GM19452 (cell line): ENCODE data around the gene ZNF761.
"Not testable (repeated sequence)": the region's sequence is repeated elsewhere in the genome, so short reads cannot be mapped to it uniquely, and the experiment has no call there.

Experiments
- ATAC-seq: cut with Tn5 transposase; IDR thresholded peaks from one replicate; pipeline ENCODE4 v1.9.1; 2021; ENCODE audit not compliant: unreplicated experiment

The ZNF761 gene

GRCh38 chr19:53455828-53456227 is 24.0 kb downstream of the ZNF761 start:
- no peak for ATAC-seq

DNA sequence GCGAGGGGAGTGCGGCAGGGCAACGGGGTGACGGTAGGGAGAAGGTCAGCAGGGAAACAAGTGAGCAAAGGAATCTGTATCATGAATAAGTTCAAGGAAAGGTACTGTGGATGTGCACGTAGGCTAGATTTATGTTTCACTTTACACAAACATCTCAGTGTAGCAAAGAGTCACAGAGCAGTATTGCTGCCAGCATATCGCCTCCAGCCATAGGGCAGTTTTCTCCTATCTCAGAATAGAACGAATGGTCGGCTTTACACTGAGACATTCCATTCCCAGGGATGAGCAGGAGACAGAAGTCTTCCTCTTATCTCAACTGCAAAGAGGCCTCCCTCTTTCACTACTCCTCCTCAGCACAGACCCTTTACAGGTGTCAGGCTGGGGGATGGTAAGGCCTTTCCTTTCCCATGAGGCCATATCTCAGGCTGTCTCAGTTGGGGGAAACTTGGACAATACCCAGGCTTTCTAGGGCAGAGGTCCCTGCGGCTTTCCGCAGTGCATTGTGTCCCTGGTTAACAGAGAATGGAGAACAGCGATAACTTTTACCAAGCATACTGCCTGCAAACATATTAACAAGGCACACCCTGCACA is 28.4 kb downstream of the ZNF761 start:
- ATAC-seq = not testable (repeated sequence)

DNA sequence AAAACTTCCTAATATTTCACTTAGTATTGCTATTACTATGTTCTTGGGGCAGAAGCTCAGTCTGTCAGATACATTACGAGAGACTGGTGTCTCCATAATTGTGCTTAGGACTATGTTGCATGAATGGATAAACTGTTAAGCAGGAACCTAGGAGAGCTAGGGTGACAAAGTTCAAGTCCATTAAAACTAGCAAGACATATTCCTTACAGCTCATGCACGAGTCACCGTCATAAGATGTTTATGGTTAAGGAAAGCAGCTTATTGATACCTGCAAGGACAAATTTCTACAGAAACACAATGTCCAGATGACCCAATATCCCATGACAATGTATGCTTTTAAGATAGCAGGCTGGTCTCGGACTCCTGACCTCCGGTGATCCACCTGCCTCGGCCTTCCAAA is 30.1 kb downstream of the ZNF761 start:
- ATAC-seq = no peak

GRCh38 chr19:53462861-53463260 is 31.1 kb downstream of the ZNF761 start:
- no peak for ATAC-seq

- ATAC-seq = no peak
Measured at GRCh38 chr19:53463263-53463662, 31.5 kb downstream of the ZNF761 start.

- peak; percentile 28 for ATAC-seq
Measured at GRCh38 chr19:53466726-53467484, 35.1 kb downstream of the ZNF761 start.

DNA sequence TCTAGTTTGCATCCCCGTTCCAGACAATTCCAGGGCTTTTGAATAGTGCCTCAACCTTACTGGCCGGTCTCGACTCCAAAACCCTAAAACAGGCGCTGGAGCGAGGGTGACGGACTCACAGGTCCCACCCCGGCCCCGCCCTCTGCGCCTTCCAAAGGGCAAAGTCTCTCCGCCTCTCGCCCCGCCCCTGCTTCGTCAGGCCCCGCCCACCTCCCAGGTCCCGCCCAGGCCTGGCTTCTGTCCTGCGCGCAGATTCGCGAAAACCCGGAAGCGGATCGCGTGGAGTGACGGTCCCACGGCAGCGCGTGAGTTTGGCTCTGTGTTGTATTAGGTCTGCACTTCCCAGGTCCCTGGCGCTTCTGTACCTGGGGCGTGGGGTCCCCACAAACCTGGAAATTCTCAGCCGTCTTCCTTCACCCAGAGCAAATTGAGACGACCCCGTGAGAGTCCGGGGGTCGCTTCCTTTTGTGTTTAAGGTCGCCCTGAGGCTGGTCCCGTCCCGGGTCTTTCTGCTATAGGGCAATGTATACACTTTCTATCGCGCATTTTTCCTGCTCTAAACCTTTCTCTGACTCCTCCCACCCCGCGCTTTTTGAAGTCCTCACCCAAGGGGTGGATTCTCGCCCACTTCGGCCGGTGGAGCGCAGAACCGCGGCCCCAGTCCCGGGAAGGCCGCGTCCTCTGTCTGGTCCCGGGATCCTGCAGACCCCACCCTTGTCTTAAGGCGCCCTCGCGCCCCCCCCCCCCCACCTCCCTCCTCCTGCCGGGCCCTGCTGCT is 35.9 kb downstream of the ZNF761 start, which contains the start of gene ZNF813:
ZNF813 (plus strand) TSS at position 249 of the 778 bp plus-strand sequence. CDS start 16,090 bp downstream, outside the sequence.
- ATAC-seq = peak; percentile 95

GRCh38 chr19:53468628-53469027 is 36.8 kb downstream of the ZNF761 start:
- ATAC-seq = not testable (repeated sequence)

GRCh38 chr19:53471916-53472315 is 40.1 kb downstream of the ZNF761 start:
- no peak for ATAC-seq

DNA sequence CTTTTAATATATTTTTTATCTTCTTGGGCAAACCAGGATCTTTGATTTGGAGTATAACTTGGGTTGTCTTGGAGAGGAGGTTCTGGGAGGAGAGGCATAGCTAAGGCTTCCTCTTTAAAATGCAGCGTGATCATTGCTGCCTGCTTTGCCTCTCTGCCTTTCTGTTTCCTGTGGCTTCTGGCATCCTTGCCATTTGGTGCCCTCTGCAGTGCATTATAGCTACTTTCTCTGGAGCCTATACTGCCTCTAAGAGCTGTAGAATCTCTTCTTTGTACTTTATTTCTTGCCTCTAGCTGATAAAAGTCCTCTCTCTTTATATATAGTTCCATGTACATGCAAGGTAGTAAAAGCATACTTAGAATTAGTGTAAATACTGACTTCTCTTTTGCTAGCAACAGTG is 43.0 kb downstream of the ZNF761 start:
- ATAC-seq = not testable (repeated sequence)

DNA sequence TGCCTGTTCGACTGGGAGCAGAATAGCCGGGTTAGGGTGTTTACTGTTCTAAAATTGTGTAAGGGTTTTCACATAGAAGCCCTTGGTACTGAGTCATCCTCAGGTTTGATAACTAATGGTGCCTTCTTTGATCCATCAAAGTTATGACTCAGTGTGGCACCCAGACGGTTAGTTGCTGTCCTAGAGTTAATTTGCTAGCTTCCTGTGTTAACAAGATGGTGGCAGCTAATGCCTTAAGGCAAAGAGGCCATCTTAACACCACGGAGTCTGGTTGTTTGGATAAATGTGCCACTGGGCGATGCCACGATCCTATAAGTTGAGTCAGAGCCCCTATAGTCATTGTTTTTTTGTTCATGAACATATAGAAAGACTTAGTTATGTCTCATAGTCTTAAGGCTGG is 43.7 kb downstream of the ZNF761 start:
- not testable (repeated sequence) for ATAC-seq

GRCh38 chr19:53483751-53484150 is 52.0 kb downstream of the ZNF761 start:
- ATAC-seq = not testable (repeated sequence)

GRCh38 chr19:53485046-53486004 is 53.5 kb downstream of the ZNF761 start:
- ATAC-seq = no peak

- ATAC-seq = no peak
Measured at GRCh38 chr19:53492153-53492552, 60.4 kb downstream of the ZNF761 start.

DNA sequence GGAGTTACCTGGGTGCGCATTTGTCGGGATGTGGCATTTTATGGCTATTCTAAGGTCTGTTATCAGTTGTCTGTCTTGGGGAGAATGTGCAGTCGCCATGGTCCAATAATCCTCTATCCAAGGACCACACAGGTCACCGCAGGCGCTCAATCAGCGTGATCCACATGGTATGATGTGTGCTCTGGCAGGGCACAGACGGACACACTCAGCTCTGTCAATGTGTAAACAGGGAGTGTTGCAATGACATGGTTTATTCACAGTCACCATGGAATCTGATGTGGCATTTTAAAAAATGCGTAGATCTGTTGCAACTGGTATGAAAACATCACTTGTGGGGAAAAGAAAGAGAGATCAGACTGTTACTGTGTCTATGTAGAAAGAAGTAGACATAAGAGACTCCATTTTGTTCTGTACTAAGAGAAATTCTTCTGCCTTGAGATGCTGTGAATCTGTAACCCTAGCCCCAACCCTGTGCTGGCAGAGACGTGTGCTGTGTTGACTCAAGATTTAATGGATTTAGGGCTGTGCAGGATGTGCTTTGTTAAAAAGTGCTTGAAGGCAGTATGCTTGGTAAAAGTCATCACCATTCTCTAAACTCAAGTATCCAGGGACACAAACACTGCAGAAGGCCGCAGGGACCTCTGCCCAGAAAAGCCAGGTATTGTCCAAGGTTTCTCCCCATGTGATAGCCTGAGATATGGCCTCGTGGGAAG is 65.7 kb downstream of the ZNF761 start:
- not testable (repeated sequence) for ATAC-seq

- ATAC-seq = not testable (repeated sequence)
Measured at GRCh38 chr19:53498024-53498395, 66.2 kb downstream of the ZNF761 start.

- not testable (repeated sequence) for ATAC-seq
Measured at GRCh38 chr19:53503151-53503550, 71.4 kb downstream of the ZNF761 start.

DNA sequence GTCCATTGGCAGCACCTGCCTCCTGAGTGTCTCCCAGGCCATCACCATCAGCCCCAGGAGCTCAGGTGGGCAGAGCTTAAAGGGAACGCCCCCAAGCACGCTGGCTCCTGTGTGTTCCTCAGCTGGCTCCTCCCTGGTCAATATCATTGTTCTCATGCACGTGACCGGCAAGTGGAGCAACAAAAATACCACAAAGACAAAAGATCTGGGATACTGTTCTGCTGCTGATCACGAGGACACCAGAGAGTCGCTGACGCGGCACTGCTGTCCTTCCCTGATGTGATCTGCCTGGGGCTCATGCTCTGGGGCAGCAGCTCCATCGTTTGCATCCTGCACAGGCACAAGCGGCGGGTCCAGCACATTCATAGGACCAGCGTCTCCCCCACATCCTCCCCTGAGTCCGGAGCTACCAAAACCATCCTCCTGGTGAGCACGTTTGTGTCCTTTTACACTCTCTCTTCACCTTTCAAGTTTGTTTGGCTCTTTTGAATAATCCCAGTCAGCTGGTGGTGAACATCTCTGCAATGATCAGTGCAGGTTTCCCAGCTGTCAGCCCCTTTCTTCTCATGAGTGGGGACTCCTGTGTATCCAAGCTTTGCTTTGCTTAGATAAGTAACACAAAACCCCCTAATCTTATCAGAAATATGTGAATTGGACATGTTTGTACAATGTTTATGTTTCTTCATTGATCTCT is 72.0 kb downstream of the ZNF761 start:
- ATAC-seq = not testable (repeated sequence)

DNA sequence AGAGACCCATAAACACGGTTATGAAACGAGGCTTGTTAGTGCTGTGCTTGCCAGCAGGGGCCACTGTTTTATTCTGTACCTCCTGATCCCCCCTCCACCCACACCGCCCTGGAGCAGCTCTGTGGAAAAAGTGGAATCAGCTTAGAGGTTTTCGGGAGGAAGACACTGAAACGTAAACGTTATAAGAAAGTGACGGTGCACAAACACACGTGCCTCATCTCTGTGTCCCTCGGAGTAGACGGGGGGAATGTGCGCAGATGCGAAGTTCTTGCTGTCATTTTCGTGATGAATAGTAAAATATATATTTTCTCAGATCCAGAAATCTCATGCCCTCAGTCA is 72.5 kb downstream of the ZNF761 start:
- not testable (repeated sequence) for ATAC-seq
